K562 (cell line): ENCODE measurements around the gene ZNF598. TPM values are rescaled to one million over a fixed set of nuclear protein-coding genes. Genes with fewer than 3 reads are reported as not detected.

Source experiments
- HNRNPH1 ChIP-seq: fragments of 200-400 bp; formaldehyde crosslinking; optimal IDR thresholded peaks from 2 replicates; pipeline ENCODE3; 2017; ENCODE audit warnings: low read depth, mild to moderate bottlenecking, low read length, moderate library complexity
- ZNF431 ChIP-seq: sonication (generic); formaldehyde crosslinking; IDR thresholded peaks from 2 replicates; pipeline ENCODE4 v1.8.0; 2022; ENCODE audit warnings: mild to moderate bottlenecking, missing genetic modification reagents
- ZNF766 ChIP-seq: fragments of 200-800 bp; sonication (Bioruptor generic); conservative IDR thresholded peaks from 2 replicates; pipeline ENCODE4 v1.6.1; 2016; ENCODE audit warnings: missing genetic modification characterization, missing compliant biosample characterization
- polyA plus RNA-seq, 8 experiments: library from polyadenylated mRNA; depleted of rRNA in 4 of 8; stranded (reverse) in 5 of 8; unstranded in 3 of 8; fragments of >200 nt; fragmentation: Nextera tagmentation in 2 of 8; fragmentation: Illumina TruSeq in 1 of 8; extraction: Ambion mirVana in 2 of 8; extraction: Trizol in 1 of 8; gene quantifications; 2 replicates each; pipeline versions ENCODE4 v1.2.1 to v1.2.3, GENCODE V29; 2011 to 2014; ENCODE audit warnings: inconsistent platforms in 1 of 8, missing spikeins in 1 of 8
- total RNA-seq, 7 experiments: library from RNA; depleted of rRNA in 6 of 7; stranded (reverse); fragments of >200 nt in 6 of 7; fragmentation: Illumina TruSeq in 2 of 7; extraction: Trizol in 2 of 7; gene quantifications; 2 replicates each; pipeline versions ENCODE4 v1.2.1 to v1.2.3, GENCODE V29; 2011 to 2021; ENCODE audit warnings: low replicate concordance in 1 of 7
- TF ChIP-seq, protein P1 (sequence below): fragments of 450-650 bp; IDR thresholded peaks from 2 replicates; pipeline ENCODE4 v1.6.1; 2016; ENCODE audit warnings: mild to moderate bottlenecking, moderate library complexity
- TF ChIP-seq, protein P2 (sequence below), 2 experiments: fragments of 450-650 bp; conservative IDR thresholded peaks; 2 replicates each; pipeline ENCODE4 v1.6.1; 2017; ENCODE audit warnings: mild to moderate bottlenecking in 2 of 2, moderate library complexity in 2 of 2
- TF ChIP-seq, protein P3 (sequence below): sonication (generic); formaldehyde crosslinking; IDR thresholded peaks from 2 replicates; pipeline ENCODE4 v1.5.0; 2020; ENCODE audit warnings: missing genetic modification reagents
- TF ChIP-seq, protein P4 (sequence below): fragments of 250-450 bp; sonication (Bioruptor Pico); IDR thresholded peaks from 2 replicates; pipeline ENCODE4 v1.8.0; 2021; ENCODE audit warnings: borderline replicate concordance, mild to moderate bottlenecking, moderate library complexity; ENCODE audit not compliant: poor library complexity, severe bottlenecking
- TF ChIP-seq, protein P5 (sequence below), 2 experiments: fragments of 450-650 bp; IDR thresholded peaks; 2 replicates each; pipeline ENCODE4 v1.6.1; 2016

The ZNF598 gene
- total and polyA plus RNA-seq, 9 of the 15 experiments (the other 6 are each of a cell fraction or from before 2014, with no cell fraction given) = 0.11 to 115 (median 29.6) TPM

DNA sequence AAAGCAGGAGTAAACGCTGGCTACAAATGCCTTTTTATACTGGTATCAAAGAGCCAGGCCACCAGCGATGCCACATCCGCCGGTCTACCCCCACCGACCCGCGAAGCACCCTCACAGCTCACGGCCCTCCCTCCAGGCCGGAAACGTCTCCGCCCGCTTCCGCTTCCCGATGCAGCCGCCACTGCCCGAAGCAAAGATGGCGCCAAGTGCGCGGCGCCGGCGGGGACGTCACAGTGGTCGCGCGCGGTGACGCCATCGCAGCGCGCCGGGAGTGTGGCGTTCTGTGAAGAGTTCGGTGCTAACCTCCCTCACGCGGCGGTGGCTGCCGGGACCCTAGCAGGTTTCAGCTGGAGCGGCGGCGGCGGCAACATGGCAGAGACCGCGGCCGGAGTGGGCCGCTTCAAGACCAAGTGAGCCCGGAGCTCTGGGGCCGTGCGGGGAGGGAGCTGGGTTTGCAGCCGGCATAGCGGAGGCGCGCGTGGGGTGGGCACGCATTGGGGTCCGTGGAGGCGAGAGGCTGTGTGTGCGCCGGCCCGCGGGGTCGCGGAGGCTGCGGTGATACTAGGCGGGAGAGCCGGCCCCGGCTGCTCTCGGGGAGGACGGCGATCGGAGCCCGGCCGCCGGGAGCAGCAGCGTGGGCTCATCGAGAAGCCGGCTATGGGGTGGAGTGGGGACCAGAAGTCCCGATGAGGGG, 37.7 kb downstream of the ZNF598 start, which contains the start of gene TBL3 (continued):
- TF ChIP-seq, protein P1, sequence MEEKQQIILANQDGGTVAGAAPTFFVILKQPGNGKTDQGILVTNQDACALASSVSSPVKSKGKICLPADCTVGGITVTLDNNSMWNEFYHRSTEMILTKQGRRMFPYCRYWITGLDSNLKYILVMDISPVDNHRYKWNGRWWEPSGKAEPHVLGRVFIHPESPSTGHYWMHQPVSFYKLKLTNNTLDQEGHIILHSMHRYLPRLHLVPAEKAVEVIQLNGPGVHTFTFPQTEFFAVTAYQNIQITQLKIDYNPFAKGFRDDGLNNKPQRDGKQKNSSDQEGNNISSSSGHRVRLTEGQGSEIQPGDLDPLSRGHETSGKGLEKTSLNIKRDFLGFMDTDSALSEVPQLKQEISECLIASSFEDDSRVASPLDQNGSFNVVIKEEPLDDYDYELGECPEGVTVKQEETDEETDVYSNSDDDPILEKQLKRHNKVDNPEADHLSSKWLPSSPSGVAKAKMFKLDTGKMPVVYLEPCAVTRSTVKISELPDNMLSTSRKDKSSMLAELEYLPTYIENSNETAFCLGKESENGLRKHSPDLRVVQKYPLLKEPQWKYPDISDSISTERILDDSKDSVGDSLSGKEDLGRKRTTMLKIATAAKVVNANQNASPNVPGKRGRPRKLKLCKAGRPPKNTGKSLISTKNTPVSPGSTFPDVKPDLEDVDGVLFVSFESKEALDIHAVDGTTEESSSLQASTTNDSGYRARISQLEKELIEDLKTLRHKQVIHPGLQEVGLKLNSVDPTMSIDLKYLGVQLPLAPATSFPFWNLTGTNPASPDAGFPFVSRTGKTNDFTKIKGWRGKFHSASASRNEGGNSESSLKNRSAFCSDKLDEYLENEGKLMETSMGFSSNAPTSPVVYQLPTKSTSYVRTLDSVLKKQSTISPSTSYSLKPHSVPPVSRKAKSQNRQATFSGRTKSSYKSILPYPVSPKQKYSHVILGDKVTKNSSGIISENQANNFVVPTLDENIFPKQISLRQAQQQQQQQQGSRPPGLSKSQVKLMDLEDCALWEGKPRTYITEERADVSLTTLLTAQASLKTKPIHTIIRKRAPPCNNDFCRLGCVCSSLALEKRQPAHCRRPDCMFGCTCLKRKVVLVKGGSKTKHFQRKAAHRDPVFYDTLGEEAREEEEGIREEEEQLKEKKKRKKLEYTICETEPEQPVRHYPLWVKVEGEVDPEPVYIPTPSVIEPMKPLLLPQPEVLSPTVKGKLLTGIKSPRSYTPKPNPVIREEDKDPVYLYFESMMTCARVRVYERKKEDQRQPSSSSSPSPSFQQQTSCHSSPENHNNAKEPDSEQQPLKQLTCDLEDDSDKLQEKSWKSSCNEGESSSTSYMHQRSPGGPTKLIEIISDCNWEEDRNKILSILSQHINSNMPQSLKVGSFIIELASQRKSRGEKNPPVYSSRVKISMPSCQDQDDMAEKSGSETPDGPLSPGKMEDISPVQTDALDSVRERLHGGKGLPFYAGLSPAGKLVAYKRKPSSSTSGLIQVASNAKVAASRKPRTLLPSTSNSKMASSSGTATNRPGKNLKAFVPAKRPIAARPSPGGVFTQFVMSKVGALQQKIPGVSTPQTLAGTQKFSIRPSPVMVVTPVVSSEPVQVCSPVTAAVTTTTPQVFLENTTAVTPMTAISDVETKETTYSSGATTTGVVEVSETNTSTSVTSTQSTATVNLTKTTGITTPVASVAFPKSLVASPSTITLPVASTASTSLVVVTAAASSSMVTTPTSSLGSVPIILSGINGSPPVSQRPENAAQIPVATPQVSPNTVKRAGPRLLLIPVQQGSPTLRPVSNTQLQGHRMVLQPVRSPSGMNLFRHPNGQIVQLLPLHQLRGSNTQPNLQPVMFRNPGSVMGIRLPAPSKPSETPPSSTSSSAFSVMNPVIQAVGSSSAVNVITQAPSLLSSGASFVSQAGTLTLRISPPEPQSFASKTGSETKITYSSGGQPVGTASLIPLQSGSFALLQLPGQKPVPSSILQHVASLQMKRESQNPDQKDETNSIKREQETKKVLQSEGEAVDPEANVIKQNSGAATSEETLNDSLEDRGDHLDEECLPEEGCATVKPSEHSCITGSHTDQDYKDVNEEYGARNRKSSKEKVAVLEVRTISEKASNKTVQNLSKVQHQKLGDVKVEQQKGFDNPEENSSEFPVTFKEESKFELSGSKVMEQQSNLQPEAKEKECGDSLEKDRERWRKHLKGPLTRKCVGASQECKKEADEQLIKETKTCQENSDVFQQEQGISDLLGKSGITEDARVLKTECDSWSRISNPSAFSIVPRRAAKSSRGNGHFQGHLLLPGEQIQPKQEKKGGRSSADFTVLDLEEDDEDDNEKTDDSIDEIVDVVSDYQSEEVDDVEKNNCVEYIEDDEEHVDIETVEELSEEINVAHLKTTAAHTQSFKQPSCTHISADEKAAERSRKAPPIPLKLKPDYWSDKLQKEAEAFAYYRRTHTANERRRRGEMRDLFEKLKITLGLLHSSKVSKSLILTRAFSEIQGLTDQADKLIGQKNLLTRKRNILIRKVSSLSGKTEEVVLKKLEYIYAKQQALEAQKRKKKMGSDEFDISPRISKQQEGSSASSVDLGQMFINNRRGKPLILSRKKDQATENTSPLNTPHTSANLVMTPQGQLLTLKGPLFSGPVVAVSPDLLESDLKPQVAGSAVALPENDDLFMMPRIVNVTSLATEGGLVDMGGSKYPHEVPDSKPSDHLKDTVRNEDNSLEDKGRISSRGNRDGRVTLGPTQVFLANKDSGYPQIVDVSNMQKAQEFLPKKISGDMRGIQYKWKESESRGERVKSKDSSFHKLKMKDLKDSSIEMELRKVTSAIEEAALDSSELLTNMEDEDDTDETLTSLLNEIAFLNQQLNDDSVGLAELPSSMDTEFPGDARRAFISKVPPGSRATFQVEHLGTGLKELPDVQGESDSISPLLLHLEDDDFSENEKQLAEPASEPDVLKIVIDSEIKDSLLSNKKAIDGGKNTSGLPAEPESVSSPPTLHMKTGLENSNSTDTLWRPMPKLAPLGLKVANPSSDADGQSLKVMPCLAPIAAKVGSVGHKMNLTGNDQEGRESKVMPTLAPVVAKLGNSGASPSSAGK = peak; percentile 48; the same call in 1 of the 2 replicates
- TF ChIP-seq ZNF431 (CRISPR knock-in tag) (0 out of 2 replicates have a peak, but pooled peaks have one; percentile 10), ZNF766 (0 out of 2 replicates have a peak, but pooled peaks have one; percentile 53), HNRNPH1 (no peak)
- TF ChIP-seq, protein P2, sequence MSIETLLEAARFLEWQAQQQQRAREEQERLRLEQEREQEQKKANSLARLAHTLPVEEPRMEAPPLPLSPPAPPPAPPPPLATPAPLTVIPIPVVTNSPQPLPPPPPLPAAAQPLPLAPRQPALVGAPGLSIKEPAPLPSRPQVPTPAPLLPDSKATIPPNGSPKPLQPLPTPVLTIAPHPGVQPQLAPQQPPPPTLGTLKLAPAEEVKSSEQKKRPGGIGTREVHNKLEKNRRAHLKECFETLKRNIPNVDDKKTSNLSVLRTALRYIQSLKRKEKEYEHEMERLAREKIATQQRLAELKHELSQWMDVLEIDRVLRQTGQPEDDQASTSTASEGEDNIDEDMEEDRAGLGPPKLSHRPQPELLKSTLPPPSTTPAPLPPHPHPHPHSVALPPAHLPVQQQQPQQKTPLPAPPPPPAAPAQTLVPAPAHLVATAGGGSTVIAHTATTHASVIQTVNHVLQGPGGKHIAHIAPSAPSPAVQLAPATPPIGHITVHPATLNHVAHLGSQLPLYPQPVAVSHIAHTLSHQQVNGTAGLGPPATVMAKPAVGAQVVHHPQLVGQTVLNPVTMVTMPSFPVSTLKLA (conservative IDR thresholded peaks at IDR 0.05) = peak; percentile 92 to 97
- TF ChIP-seq, protein P3, sequence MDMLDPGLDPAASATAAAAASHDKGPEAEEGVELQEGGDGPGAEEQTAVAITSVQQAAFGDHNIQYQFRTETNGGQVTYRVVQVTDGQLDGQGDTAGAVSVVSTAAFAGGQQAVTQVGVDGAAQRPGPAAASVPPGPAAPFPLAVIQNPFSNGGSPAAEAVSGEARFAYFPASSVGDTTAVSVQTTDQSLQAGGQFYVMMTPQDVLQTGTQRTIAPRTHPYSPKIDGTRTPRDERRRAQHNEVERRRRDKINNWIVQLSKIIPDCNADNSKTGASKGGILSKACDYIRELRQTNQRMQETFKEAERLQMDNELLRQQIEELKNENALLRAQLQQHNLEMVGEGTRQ (CRISPR knock-in tag) = no peak
- TF ChIP-seq, protein P4, sequence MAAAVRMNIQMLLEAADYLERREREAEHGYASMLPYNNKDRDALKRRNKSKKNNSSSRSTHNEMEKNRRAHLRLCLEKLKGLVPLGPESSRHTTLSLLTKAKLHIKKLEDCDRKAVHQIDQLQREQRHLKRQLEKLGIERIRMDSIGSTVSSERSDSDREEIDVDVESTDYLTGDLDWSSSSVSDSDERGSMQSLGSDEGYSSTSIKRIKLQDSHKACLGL (CRISPR knock-in tag) = peak; percentile 64
- TF ChIP-seq, protein P5, sequence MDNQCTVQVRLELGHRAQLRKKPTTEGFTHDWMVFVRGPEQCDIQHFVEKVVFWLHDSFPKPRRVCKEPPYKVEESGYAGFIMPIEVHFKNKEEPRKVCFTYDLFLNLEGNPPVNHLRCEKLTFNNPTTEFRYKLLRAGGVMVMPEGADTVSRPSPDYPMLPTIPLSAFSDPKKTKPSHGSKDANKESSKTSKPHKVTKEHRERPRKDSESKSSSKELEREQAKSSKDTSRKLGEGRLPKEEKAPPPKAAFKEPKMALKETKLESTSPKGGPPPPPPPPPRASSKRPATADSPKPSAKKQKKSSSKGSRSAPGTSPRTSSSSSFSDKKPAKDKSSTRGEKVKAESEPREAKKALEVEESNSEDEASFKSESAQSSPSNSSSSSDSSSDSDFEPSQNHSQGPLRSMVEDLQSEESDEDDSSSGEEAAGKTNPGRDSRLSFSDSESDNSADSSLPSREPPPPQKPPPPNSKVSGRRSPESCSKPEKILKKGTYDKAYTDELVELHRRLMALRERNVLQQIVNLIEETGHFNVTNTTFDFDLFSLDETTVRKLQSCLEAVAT (IDR thresholded peaks at IDR 0.05) = peak in 1 of 2 experiments; percentile 100; a peak in 2 of 4 replicates
